NOMO-1 treated with dmso at 0.1 percent for 144 hours (cell line): ENCODE results near the gene AKR1C4.
"Not testable (repeated sequence)": the region's sequence is repeated elsewhere in the genome, so short reads cannot be mapped to it uniquely, and the experiment has no call there.

Experiments used
- DNase-seq: peaks from one replicate; lab custom pipeline; 2025; ENCODE audit not compliant: unreplicated experiment; lab: John Stamatoyannopoulos, UW

AKR1C4 gene

GRCh38 chr10:5199398-5199797 lies 2.8 kb downstream of the AKR1C4 start:
- DNase-seq = no peak

- no peak for DNase-seq
Observed at GRCh38 chr10:5206799-5207198, 10.2 kb downstream of the AKR1C4 start.

GRCh38 chr10:5209776-5210175 lies 13.1 kb downstream of the AKR1C4 start:
- DNase-seq = not testable (repeated sequence)

DNA sequence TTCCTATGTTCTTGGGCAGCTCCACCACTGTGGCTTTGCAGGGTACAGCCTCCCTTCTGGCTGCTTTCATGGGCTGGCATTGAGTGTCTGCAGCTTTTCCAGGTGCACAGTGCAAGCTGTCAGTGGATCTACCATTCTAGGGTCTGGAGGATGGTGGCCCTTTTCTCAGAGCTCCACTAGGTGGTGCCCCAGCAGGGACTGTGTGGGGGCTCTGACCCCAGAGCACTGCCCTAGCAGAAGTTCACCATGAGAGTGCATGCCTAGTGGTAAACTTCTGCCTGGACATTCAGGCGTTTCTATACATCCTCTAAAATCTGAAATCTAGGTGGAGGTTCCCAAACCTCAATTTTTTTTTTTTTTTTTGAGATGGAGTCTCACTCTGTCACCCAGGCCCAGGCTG lies 13.6 kb downstream of the AKR1C4 start:
- not testable (repeated sequence) for DNase-seq

- no peak for DNase-seq
Observed at GRCh38 chr10:5211696-5212536, 15.3 kb downstream of the AKR1C4 start.

- no peak for DNase-seq
Observed at GRCh38 chr10:5216801-5217200, 20.2 kb downstream of the AKR1C4 start.

GRCh38 chr10:5219262-5219661 lies 22.6 kb downstream of the AKR1C4 start:
- DNase-seq = no peak

- not testable (repeated sequence) for DNase-seq
Observed at GRCh38 chr10:5222942-5223341, 26.3 kb downstream of the AKR1C4 start.

- DNase-seq = no peak
Observed at GRCh38 chr10:5229019-5229418, 32.4 kb downstream of the AKR1C4 start.

- DNase-seq = no peak
Observed at GRCh38 chr10:5233324-5233723, 36.7 kb downstream of the AKR1C4 start.

DNA sequence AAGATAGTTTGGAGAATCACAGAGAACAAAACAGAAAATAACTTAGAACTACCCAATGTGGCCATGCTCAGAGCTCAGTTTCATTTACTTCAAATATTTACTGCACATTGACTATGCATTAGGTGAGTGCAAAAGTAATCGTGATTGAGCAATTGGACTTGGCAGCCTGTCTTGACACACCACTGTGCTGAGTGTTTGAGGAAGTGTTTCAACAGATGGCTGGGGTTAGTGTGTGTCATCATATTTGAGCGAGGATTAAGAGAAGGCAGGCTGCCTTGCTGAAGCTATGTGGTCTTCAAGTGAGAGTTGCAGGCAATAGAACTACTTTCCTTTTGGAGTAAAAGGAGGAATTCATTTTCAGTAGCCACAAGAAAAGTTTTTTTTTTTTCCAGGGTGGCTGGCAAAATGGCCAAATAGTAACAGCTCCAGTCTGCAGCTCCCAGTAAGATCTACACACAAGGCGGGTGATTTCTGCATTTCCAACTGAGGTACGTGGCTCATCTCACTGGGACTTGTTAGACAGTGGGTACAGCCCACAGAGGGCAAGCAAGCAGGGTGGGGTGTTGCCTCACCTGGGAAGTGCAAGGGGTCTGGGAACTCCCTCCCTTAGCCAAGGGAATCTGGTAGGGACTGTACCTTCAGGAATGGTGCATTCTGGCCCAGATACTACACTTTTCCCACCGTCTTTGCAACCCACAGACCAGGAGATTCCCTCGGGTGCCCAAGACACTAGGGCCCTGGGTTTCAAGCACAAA lies 37.6 kb downstream of the AKR1C4 start:
- DNase-seq = peak; percentile 88

- DNase-seq = not testable (repeated sequence)
Observed at GRCh38 chr10:5237541-5237940, 40.9 kb downstream of the AKR1C4 start.

GRCh38 chr10:5242585-5242984 lies 45.9 kb downstream of the AKR1C4 start:
- no peak for DNase-seq

DNA sequence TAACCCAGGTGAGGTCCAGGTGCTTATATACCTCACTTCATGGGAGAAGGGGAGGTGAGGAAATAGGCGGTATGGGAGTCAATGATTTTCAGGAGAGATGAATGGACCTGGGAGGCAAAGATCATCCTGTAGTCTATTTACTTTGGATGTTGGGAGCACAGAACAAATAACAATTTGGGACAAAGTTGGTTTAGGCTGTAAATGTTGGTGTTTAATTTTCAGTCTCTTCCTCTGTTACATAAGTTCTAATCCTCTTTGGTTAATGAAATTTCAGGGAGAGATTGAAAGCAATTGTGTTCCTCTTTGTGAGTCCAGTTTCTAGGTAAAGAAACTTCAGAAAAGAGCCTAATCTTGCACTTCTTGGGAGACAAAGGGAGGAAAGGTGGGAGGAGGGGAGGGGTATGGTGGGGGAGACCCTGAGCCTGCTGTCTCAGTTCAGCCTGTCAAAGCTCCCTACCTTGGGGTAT lies 46.9 kb downstream of the AKR1C4 start:
- no peak for DNase-seq

DNA sequence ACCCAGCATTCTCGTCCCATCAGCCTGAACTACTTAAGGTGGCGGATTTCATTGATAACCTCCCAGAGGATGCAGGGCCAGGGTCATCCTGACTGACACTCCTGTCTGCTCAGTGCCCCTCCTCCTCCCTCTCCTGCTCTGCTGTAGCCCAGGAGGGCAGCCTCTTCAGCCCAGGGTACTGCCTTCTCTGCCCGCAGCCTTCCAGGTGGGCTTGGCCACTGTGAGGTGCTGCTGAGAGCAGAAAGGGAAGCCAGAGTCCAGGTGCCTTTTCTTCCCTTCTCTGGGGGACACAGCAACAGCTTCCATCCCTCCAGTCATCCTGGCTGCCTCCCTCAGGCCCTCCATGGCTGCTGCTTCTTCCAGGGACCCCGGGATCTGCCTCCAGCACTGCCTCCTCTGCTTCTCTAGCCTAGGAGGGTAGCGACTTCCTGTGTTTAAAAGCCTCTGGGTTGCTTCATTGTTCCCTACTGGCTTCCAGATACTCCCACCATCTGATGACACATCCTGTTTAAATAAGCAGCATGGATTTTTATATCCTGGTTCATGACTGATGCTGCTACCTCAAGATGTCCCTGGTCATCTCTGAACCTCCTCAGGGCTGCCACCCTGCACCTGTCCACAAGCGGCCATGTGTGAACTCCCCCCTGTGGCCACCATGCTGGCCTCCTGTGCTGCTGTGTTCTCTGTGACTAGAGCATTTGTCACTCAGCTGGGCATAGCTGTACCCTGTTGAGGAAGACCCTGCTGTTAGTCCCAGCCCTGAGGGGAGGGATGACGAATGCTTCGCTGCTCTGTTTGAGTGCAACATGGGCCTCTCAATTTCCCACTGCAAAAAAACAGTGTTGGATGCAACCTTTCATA lies 55.8 kb downstream of the AKR1C4 start:
- no peak for DNase-seq

DNA sequence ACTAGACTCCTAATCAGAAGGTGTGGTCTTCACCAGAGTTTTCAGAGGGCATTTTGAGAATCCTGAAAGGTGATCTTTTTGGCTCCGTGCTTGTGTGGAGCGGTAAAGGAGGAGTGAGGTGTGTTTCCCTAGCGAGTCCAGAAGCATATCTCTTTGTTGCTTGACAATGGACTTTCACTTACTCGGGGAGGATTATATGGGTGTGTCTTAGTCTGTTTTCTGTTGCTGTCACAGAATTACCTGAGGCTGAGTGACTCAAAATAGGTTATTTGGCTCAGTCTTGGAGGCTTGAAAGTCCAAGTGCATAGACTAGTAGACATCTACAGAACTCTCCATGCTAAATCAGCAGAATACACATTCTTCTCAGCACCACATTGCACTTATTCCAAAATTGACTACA lies 57.9 kb downstream of the AKR1C4 start:
- DNase-seq = no peak

GRCh38 chr10:5257768-5258167 lies 61.1 kb downstream of the AKR1C4 start:
- not testable (repeated sequence) for DNase-seq

DNA sequence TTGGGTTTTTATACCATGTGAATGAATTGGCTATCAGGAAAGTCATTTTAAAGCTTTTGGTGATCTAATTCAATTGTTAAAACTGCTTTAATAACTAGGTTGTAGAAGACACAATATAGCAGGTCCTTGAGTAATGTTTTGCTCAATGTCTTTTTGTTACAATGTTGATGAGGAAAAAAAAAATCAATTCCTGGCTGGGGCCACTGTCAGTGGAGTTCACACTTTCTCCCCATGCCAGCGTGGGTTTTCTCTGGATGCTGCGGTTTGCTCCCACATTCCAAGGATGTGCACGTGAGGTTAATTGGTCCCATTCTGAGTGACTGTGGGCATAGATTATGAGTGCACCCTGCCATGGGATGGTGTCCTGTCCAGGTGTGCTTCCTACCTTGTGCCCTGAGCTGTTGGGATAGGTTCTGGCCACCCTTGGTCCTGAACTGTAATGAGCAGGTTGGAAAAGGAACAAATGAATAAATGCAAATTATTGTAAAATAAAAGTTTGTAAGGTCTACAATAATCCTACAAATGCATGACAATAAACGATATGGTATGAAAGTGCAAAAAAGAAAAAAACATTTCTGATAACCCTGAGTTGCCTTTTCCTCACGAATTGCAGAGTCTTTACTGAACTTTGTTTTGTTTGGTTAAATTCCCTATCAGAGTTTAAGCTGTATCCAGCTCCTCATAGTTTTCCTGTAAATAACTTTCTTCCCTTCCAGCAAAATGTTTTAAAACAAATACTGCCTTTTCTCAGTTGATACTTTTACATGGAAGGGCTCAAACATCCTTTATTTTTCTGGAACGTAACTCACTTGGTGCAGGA lies 62.7 kb downstream of the AKR1C4 start:
- DNase-seq = no peak

DNA sequence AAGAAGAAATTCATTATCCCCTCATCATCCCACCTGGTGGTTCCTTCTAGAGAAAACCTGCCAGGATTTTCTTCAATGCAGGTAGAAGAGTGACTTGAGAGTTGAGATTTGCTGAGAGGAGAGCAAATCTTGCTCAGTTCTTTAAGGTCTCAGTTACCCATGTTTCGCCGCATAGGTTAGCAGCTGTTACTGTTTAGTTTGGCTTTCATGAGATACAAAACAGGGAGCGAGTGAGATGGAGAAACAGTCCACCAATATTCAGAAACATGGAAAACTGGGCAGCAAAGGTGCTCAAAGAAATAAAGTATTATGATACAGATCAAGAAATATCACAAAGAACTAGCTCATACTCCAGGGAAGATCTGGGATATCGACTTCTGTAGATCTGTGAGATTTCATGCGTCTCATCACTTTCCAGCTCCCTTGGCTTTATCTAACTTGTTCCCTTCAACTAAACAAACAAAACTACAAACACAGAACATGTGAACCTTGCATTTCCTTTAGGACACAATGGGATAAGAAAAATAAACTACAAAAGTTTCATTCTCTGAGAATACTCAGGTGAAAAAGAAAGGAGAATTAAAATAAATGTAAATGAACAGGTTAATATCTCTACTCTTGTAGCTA lies 63.4 kb downstream of the AKR1C4 start:
- DNase-seq = no peak

GRCh38 chr10:5260828-5261227 lies 64.2 kb downstream of the AKR1C4 start:
- DNase-seq = no peak
